GM21367 (cell line): ENCODE measurements around the gene ZNF600.
A peak's percentile ranks its signal among the peaks of the same experiment; 100 is the strongest.
"Not testable (repeated sequence)": the region's sequence is repeated elsewhere in the genome, so short reads cannot be mapped to it uniquely, and the experiment has no call there.

Experiments used
- ATAC-seq: cut with Tn5 transposase; IDR thresholded peaks from one replicate; pipeline ENCODE4 v1.9.1; 2021; ENCODE audit not compliant: unreplicated experiment

Gene ZNF600

GRCh38 chr19:52742516-52742915 lies 44.1 kb downstream of the ZNF600 start:
- ATAC-seq: no peak

GRCh38 chr19:52741951-52742485 lies 44.6 kb downstream of the ZNF600 start:
- no peak for ATAC-seq

GRCh38 chr19:52741371-52741770 lies 45.2 kb downstream of the ZNF600 start:
- not testable (repeated sequence) for ATAC-seq

GRCh38 chr19:52739576-52739975 lies 47.0 kb downstream of the ZNF600 start:
- ATAC-seq: no peak

GRCh38 chr19:52735734-52736133 lies 50.9 kb downstream of the ZNF600 start:
- no peak for ATAC-seq

- peak; percentile 69 for ATAC-seq
Observed at GRCh38 chr19:52734893-52735661, 51.5 kb downstream of the ZNF600 start, which contains the start of gene ZNF611. Gene ZNF611 (minus strand): TSS chr19:52735044. CDS start chr19:52715894, 19,150 bp downstream.

- peak; percentile 21 for ATAC-seq
Observed at GRCh38 chr19:52734331-52734892, 52.2 kb downstream of the ZNF600 start.

GRCh38 chr19:52726051-52726450 lies 60.5 kb downstream of the ZNF600 start:
- not testable (repeated sequence) for ATAC-seq

GRCh38 chr19:52725528-52725961 lies 61.0 kb downstream of the ZNF600 start:
- ATAC-seq: no peak

- no peak for ATAC-seq
Observed at GRCh38 chr19:52724701-52725514, 61.7 kb downstream of the ZNF600 start.

- ATAC-seq: not testable (repeated sequence)
Observed at GRCh38 chr19:52723907-52724598, 62.5 kb downstream of the ZNF600 start.

- no peak for ATAC-seq
Observed at GRCh38 chr19:52722062-52723003, 64.3 kb downstream of the ZNF600 start.

GRCh38 chr19:52720541-52720940 lies 66.0 kb downstream of the ZNF600 start:
- not testable (repeated sequence) for ATAC-seq

GRCh38 chr19:52716522-52716921 lies 70.1 kb downstream of the ZNF600 start:
- ATAC-seq: no peak

- ATAC-seq: not testable (repeated sequence)
Observed at GRCh38 chr19:52715902-52716301, 70.7 kb downstream of the ZNF600 start.

GRCh38 chr19:52715330-52715729 lies 71.3 kb downstream of the ZNF600 start:
- ATAC-seq: not testable (repeated sequence)
